Hepatocyte (in vitro differentiated cells): ENCODE results near the gene KCNK15. TPM values are rescaled to one million over a fixed set of nuclear protein-coding genes. Genes with fewer than 3 reads are reported as not detected.

Source experiments
- DNase-seq: peaks from one replicate; pipeline ENCODE4 v3.0.0-alpha.2; 2016; ENCODE audit warnings: low spot score
- H2AFZ ChIP-seq: fragments of 200-600 bp; sonication (generic); 2 replicates; pipeline ENCODE4 v1.6.0; 2016; ENCODE audit warnings: antibody characterized with exemption, mild to moderate bottlenecking
- H3K27ac ChIP-seq: fragments of 200-600 bp; sonication (generic); 2 replicates; pipeline ENCODE4 v1.5.1; 2016; ENCODE audit warnings: mild to moderate bottlenecking
- H3K27me3 ChIP-seq: fragments of 200-600 bp; sonication (generic); 2 replicates; pipeline ENCODE4 v1.6.1; 2016
- H3K36me3 ChIP-seq: fragments of 200-600 bp; sonication (generic); replicated peaks from 2 replicates; pipeline ENCODE4 v1.5.1; 2016; ENCODE audit warnings: low read depth; ENCODE audit not compliant: insufficient read depth
- H3K4me1 ChIP-seq: fragments of 200-600 bp; sonication (generic); 2 replicates; pipeline ENCODE4 v1.5.1; 2016; ENCODE audit warnings: mild to moderate bottlenecking, moderate library complexity; ENCODE audit not compliant: insufficient read depth
- H3K4me2 ChIP-seq: fragments of 200-600 bp; sonication (generic); 2 replicates; pipeline ENCODE4 v1.6.0; 2016
- H3K4me3 ChIP-seq: fragments of 200-600 bp; sonication (generic); 2 replicates; pipeline ENCODE4 v1.5.1; 2016; ENCODE audit warnings: mild to moderate bottlenecking
- H3K79me2 ChIP-seq: fragments of 200-600 bp; sonication (generic); 2 replicates; pipeline ENCODE4 v1.6.0; 2017; ENCODE audit warnings: mild to moderate bottlenecking
- H3K9me2 ChIP-seq: fragments of 200-600 bp; sonication (generic); replicated peaks from 2 replicates; pipeline ENCODE4 v1.6.0; 2017; ENCODE audit warnings: mild to moderate bottlenecking; ENCODE audit not compliant: insufficient read depth
- H3K9me3 ChIP-seq: fragments of 200-600 bp; sonication (generic); 2 replicates; pipeline ENCODE4 v1.5.1; 2016; ENCODE audit warnings: low read depth, mild to moderate bottlenecking
- H4K20me1 ChIP-seq: fragments of 200-600 bp; sonication (generic); 2 replicates; pipeline ENCODE4 v1.6.0; 2016; ENCODE audit warnings: mild to moderate bottlenecking; ENCODE audit not compliant: insufficient read depth, poor library complexity, severe bottlenecking
- EZH2 ChIP-seq: fragments of 200-600 bp; sonication (generic); IDR thresholded peaks from 2 replicates; pipeline ENCODE4 v1.6.1; 2016; ENCODE audit warnings: antibody characterized with exemption, mild to moderate bottlenecking, borderline replicate concordance
- EZH2phosphoT487 ChIP-seq: fragments of 200-600 bp; sonication (generic); IDR thresholded peaks from one replicate; pipeline ENCODE4 v1.6.1; 2018; ENCODE audit warnings: antibody characterized with exemption, mild to moderate bottlenecking, low read depth, moderate library complexity; ENCODE audit not compliant: unreplicated experiment, severe bottlenecking
- WGBS: methylation state at CpG from one replicate; pipeline ENCODE4 v1.1.6; 2016; ENCODE audit warnings: low lambda C conversion rate; ENCODE audit errors: missing lambda C conversion rate; 5-methylcytosine and 5-hydroxymethylcytosine counted together
- polyA plus RNA-seq: library from polyadenylated mRNA; unstranded; fragments of >200 nt; fragmentation: Nextera tagmentation; extraction: Ambion mirVana; gene quantifications from 2 replicates; pipeline ENCODE4 v1.2.1, GENCODE V29; 2016
- total RNA-seq: library from RNA; depleted of rRNA; stranded (reverse); fragments of >200 nt; gene quantifications from 2 replicates; pipeline ENCODE4 v1.2.3, GENCODE V29; 2014
- TF ChIP-seq, protein P1 (sequence below): fragments of 200-600 bp; sonication (generic); IDR thresholded peaks from 2 replicates; pipeline ENCODE4 v1.5.1; 2016; ENCODE audit warnings: antibody characterized with exemption, mild to moderate bottlenecking; ENCODE audit not compliant: poor library complexity

The KCNK15 gene
- total and polyA plus RNA-seq, 2 experiments from 2014 or later = 1.7 to 4.3 TPM

- Histone ChIP-seq H3K4me2 (no peak overlapping the region), H3K36me3 (no peaks in the 10 kb centered on the region), H4K20me1 (no peaks in the 10 kb centered on the region), H3K4me3 (no peak overlapping the region), H2AFZ (no peak overlapping the region), H3K27ac (no peak overlapping the region), H3K27me3 (peaks cover 4% of the 10 kb centered on the region), H3K9me2 (no peaks in the 10 kb centered on the region), H3K9me3 (no peaks in the 10 kb centered on the region), H3K4me1 (peaks cover 10% of the 10 kb centered on the region), H3K79me2 (no peaks in the 10 kb centered on the region)
- WGBS = 67% methylated on average over 3 of the region's 3 CpGs
- no peak for TF ChIP-seq EZH2
- TF ChIP-seq, protein P1, sequence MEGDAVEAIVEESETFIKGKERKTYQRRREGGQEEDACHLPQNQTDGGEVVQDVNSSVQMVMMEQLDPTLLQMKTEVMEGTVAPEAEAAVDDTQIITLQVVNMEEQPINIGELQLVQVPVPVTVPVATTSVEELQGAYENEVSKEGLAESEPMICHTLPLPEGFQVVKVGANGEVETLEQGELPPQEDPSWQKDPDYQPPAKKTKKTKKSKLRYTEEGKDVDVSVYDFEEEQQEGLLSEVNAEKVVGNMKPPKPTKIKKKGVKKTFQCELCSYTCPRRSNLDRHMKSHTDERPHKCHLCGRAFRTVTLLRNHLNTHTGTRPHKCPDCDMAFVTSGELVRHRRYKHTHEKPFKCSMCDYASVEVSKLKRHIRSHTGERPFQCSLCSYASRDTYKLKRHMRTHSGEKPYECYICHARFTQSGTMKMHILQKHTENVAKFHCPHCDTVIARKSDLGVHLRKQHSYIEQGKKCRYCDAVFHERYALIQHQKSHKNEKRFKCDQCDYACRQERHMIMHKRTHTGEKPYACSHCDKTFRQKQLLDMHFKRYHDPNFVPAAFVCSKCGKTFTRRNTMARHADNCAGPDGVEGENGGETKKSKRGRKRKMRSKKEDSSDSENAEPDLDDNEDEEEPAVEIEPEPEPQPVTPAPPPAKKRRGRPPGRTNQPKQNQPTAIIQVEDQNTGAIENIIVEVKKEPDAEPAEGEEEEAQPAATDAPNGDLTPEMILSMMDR = no peak
- no peak for TF ChIP-seq EZH2phosphoT487
- DNase-seq = no peak
Measured at GRCh38 chr20:44748005-44748370, 2.3 kb downstream of the KCNK15 start.

DNA sequence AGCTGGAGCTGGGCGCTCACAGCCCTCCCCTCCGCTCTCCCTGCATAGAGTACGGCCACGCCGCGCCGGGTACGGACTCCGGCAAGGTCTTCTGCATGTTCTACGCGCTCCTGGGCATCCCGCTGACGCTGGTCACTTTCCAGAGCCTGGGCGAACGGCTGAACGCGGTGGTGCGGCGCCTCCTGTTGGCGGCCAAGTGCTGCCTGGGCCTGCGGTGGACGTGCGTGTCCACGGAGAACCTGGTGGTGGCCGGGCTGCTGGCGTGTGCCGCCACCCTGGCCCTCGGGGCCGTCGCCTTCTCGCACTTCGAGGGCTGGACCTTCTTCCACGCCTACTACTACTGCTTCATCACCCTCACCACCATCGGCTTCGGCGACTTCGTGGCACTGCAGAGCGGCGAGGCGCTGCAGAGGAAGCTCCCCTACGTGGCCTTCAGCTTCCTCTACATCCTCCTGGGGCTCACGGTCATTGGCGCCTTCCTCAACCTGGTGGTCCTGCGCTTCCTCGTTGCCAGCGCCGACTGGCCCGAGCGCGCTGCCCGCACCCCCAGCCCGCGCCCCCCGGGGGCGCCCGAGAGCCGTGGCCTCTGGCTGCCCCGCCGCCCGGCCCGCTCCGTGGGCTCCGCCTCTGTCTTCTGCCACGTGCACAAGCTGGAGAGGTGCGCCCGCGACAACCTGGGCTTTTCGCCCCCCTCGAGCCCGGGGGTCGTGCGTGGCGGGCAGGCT lies 4.6 kb downstream of the KCNK15 start:
- WGBS = 88% methylated on average over 35 of the region's 73 CpGs
- no peaks in the 10 kb centered on the region for H3K9me2 ChIP-seq
- no peaks in the 10 kb centered on the region for H4K20me1 ChIP-seq
- no peak overlapping the region for H2AFZ ChIP-seq
- no peak overlapping the region for H3K4me2 ChIP-seq
- H3K79me2 ChIP-seq = no peaks in the 10 kb centered on the region
- peaks cover 10% of the 10 kb centered on the region for H3K4me1 ChIP-seq
- H3K27me3 ChIP-seq = no peaks in the 10 kb centered on the region
- H3K4me3 ChIP-seq = no peak overlapping the region
- no peak overlapping the region for H3K27ac ChIP-seq
- TF ChIP-seq EZH2 (no peak), EZH2phosphoT487 (no peak)
- TF ChIP-seq, protein P1 = no peak
- DNase-seq = no peak
- H3K36me3 ChIP-seq = no peaks in the 10 kb centered on the region
- H3K9me3 ChIP-seq = no peaks in the 10 kb centered on the region

DNA sequence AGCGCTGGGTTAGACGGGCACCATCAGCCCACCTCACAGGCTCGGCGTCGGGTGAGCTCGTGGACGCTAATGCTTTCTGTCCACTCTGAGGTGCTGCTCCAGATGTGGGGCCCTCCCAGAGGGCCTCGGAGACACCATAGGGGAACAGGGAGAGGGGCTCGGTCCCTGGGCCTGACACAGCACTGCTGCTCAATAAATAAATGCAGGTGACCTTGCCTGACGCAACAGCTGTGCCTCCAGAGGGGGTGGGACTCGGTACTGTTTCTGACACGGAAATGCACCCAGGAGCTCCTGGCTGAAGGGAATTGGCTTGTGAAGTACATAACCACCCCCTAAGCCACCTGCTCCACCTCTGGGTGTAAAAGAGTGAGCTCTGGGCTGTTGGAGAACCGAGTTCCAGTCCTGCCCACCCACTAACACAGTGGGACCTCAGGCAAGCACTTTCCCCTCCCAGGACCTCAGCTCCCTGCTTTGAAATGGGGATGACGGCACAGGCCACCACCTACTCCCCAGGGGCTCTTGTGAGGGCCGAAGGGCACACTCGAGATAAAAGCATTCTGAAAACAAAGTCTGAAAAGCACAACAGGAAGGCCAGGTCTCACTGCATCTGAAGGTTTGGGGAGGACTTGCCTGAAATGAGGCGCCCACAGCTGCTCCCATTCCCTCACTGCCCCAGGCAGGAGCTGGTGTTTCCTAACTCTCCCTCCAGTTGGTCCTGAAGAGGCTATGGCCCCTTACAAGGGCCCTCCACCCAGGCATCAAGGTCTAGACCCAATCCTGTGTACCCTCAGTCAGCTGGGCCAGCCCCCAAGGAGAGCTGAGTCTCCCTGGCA lies 6.7 kb downstream of the KCNK15 start:
- WGBS = 75% methylated on average over 17 of the region's 17 CpGs
- no peaks in the 10 kb centered on the region for H3K9me2 ChIP-seq
- no peaks in the 10 kb centered on the region for H3K79me2 ChIP-seq
- H4K20me1 ChIP-seq = no peaks in the 10 kb centered on the region
- no peak overlapping the region for H2AFZ ChIP-seq
- no peak overlapping the region for H3K4me2 ChIP-seq
- H3K36me3 ChIP-seq = no peaks in the 10 kb centered on the region
- H3K27me3 ChIP-seq = no peaks in the 10 kb centered on the region
- no peak overlapping the region for H3K27ac ChIP-seq
- TF ChIP-seq EZH2 (no peak), EZH2phosphoT487 (no peak)
- TF ChIP-seq, protein P1 = no peak
- DNase-seq = no peak
- no peak overlapping the region for H3K4me3 ChIP-seq
- no peaks in the 10 kb centered on the region for H3K4me1 ChIP-seq
- H3K9me3 ChIP-seq = no peaks in the 10 kb centered on the region
